Amygdala (tissue), 56 donors: ENCODE measurements around the gene SHC3.

ENCODE experiments used
- DNase-seq, 56 donors: peaks; one replicate each; lab custom pipeline; 2025; lab: John Stamatoyannopoulos, UW

Gene SHC3

DNA sequence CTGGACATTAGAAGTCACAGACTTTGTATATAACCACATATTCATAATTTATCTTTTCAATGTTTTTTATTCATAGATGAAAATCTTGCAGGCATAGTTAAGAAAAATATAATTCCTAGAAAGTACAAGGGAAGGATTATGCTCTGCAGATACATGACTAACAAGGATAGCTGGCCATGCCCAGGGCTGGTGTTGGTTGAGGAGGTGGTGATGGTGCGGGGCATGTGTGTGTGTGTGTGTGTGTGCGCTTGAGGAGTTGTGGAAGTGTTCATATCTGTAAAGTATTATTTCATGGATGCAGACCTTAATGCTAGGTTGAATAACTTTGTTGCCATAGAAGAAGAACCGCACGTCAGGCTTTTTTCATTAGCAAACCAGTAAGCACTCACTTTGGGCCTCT, 186.1 kb downstream of the SHC3 start:
- no peak for DNase-seq

DNA sequence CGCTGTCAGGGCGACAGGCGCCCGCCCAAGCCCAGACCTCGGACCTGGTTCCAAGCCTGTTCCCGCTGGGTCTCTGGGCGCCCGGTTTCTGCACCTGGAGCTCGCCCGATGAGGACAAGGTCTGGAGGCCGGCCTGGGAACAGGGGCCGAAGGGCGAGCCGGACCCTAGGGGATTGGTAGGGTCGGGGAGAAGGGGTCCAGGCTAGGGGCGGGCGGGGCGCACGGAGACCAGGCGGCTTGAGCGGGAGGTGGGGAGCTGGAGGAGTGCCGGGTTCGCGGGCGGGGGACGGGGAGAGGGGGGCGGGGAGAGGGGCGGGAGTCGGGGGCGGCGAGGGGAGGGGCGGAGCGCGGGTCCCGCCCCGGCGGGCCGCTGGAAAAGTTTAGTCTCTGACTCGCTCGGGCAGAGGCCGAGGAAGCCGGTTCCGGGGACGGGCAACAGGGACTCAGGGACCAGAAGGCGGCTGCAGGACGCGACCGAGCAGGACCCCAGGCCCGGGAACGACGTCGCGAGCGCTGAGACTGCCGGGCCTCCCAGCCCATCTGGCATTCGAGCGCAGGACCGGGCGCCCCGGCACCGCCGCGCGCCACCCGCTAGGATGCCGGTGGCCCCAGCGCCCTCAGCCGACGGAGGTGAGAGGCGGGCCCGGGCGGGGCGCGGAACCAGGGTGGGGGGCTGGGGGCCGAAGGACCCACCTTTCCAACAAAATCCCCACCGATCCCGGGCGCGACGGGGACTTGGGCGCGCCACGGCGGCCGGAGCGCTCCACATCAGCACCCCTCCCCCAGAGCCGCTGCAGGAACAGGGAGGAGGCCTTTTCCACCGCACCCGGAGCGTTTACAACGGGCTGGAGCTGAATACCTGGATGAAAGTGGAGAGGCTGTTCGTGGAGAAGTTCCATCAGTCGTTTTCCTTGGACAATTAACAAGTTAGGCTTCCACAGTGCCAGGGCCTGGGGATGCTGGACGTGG, 187.3 kb downstream of the SHC3 start, which contains the start of gene S1PR3:
Gene S1PR3 (plus strand): TSS at position 403 of the 969 bp plus-strand sequence. CDS start 9,733 bp downstream, outside the sequence.
- DNase-seq, result peak in 15 of 56 donors; percentile 7 to 56 (median 30)

- DNase-seq, result no peak
Observed at GRCh38 chr9:88990729-88991065, 187.9 kb downstream of the SHC3 start.

- DNase-seq, result no peak
Observed at GRCh38 chr9:88990041-88990728, 188.4 kb downstream of the SHC3 start.

- DNase-seq, result no peak
Observed at GRCh38 chr9:88988796-88989641, 189.6 kb downstream of the SHC3 start.

DNA sequence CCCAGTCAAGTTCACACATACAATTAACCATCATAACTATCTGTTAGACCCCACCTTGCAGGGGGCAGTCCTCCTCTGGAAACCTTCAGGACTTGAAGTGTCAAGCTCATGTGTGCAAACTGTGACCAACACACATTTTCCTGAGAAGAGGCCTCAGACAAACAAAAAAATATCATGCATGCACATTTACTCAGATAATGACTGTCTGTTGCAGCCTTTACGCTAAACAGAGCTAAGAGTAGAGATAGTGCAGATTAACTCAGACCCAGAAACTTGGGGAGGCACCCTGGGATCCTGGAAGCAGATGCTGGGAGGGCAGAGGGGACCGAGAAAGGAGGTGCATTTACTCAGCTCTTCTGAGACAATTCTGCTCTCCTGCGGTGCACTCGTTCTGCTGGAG, 191.0 kb downstream of the SHC3 start:
- no peak for DNase-seq

DNA sequence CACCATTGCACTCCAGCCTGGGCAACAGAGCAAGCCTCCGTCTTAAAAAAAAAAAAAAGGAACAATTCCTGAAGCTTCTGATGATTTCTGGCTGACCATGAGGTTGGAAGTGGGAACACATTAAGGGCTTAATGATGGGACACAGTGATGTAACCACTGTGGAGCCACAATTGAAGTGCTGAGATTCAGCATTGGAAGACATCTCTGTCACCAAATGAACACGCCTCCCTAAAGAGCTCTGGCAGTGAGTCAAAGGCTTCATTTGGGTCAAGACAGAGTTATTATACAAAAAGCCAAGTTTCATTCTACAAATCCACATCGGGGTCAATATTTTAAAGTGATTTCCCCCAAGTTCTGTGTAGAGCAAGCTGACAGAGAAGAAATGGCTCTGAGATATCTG, 191.8 kb downstream of the SHC3 start:
- DNase-seq, result no peak

DNA sequence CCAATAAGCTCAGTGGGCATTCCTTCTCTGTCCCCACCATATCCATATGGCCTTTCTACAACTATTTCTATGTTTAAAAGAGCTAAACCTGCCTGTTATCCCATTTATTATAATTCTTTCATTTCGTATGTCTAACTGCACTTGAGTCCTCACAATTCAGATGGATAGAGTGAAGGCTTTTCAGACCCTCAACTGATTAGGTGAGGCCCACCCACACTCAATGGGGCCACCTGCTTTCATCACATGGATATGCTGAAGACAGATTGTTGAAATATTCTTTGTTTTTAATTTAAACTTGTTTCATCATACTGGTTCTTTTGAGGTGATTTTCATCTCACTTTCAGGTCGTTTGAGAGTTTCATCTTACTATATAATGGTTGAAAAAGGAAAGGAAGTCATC, 193.0 kb downstream of the SHC3 start:
- no peak for DNase-seq

DNA sequence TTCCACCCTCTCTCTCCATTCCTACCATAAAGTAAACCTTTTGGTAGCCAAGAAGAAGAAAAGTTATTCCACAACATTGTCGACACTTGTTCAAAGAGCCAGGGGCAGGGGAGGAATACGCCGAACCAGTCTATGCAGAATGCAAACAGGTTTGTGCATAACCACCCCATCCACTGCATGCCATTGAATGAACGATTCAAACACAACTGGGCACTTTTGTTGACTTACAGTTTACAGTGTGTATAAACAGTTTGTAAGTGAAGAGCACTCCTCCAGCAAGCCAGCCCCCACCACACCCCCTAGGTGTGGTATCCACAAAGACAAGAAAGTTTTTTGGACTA, 194.1 kb downstream of the SHC3 start:
- no peak for DNase-seq

- DNase-seq, result no peak
Observed at GRCh38 chr9:88983865-88984542, 194.6 kb downstream of the SHC3 start.

DNA sequence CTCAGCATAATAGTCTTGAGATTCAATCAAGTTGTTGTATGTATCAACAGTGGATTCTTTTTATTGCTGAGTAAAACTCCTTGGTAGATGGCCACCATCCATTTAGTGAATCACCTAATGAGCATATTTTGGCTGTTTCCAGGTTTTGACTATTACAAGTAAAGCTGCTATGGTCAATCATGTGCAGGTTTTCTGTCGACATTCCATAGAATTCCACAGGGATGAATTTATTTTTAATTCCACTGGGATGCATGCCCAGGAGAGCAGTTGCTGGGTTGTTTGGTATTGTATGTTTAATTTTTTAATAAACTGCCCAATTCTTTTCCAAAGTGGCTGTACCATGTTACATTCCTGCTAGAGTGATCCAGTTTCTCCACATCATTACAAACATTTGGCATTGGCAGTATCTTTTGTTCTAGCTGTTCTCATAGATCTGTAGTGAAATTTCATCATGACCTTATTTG, 197.8 kb downstream of the SHC3 start:
- no peak for DNase-seq

GRCh38 chr9:88979791-88980190, 198.8 kb downstream of the SHC3 start:
- DNase-seq, result no peak

GRCh38 chr9:88979021-88979420, 199.6 kb downstream of the SHC3 start:
- DNase-seq, result no peak

DNA sequence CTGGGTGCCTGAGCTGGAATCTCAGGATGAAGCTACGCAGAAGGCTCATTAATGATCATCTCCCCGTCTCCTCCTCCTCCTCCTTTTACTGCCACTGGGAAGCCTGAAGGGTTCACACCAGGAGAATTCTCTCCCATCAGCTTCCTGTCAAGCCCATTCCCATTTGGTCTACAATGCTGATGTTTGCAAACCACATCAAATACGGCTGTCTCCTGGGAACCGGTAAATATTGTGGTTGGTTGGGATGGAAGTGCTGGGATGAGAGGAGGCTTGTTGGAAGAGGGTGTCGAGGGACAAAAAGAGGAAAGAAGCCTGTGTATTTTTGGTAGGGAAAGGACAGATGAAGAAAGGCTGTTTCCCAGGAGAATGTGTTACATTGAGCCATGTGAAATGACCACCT, 200.6 kb downstream of the SHC3 start:
- no peak for DNase-seq

DNA sequence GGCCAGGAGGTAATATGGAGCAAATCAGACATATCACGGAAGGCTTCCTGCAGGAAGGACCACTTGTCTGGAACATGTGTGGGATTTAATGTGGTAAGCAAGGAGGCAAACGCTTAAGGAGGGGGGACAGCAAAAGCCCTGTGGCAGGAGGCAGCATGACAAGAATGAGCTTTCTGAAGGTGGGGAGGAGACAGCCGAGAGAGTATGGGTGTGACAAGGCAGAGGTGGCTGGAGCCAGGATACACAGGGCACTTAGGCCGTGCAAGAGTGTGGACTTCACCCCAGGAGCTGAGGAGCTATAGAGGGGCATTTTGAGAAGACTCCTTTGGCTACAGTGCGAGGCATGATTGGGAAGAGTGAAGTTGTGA, 201.7 kb downstream of the SHC3 start:
- no peak for DNase-seq

DNA sequence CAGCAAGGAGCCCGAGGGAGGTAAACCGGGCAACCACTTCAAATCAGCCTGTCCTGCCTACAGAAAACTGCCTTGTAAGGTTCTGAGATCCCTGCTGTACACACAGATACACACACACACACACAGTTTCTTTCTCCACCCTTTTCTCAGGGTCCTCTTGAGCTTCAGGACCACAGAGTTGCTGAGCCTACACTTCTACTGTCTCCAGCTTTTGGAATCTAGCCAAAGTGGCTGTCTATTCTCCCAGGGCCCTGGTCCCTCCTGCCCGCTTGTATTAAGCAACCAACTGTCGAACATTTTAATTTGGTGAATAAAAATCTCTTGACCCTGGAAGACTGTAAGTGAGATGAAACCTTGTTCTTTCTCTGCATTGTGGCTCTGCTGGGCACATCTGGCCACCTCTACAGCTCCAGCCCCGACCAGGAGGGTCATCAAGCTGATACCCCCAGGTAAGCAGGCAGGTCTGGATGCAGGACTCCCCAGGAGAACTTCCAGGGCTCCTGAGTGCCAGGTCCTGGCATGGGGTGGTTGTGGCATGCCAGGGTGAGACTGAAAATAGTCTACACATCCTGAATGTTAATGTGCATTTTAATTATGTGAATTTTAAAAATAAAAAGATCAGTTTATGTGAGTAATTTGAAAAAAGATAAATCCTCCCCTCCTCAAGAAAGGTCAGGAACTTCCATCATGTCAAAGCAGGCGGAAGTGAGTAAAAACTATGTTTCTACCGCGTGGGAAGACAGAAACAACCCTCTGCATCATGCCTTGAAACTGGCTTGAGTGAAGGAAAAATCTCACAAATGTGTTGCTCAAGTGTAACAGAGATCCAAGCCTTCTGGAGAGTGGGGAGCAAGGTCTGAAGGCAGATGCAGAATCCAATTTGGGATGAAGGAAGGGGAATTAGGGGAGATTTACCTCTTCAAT, 202.4 kb downstream of the SHC3 start:
- no peak for DNase-seq

- DNase-seq, result no peak
Observed at GRCh38 chr9:88974641-88975040, 204.0 kb downstream of the SHC3 start.

DNA sequence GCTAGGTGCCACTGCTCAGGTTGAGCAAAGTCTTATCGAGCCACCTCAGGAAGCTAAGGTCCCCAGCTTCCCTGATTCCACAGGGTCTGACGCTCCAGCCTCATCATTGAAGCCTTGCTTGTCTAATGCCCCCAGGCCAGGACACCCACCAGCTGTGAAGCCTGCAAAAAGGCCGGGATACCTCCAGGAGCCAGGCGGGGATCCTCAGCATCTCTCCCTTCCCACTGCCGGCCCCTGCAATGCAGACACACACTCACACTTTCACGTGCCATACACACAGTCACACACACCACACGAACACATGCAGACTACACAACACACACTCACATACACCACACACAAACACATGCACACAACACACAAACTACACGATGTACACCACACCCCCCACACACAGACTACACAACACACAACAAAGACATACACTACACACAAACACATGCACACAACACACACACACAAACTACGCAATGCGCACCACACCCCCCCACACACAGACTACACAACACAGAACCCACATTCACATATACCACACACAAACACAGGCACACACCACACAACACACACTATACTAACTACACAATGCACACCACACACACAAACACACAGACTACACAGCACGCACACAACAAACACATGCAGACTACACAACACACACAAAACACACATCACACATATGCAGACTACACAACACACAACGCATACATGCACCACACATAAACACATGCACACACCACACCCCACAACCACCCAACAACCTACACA, 205.2 kb downstream of the SHC3 start:
- no peak for DNase-seq

GRCh38 chr9:88972401-88972800, 206.2 kb downstream of the SHC3 start:
- DNase-seq, result no peak
